Measurements from ENCODE around the gene TMEM9.

GRCh38 chr1:201088901-201089525 is 65.3 kb downstream of the TMEM9 start:
- no peak for TF ChIP-seq POLR2A (IDR thresholded peaks at IDR 0.05; ENCODE audit: low read length)
- TF ChIP-seq GATA1 (IDR thresholded peaks at IDR 0.05; ENCODE audit: low read depth, low read length): no peak
